CMK (cell line): ENCODE results near the gene FKRP.
A peak's percentile ranks its signal among the peaks of the same experiment; 100 is the strongest.
"Not testable (repeated sequence)": the region's sequence is repeated elsewhere in the genome, so short reads cannot be mapped to it uniquely, and the experiment has no call there.

Source experiments
- DNase-seq: peaks from one replicate; pipeline ENCODE4 v3.0.0-alpha.2; 2010; ENCODE audit warnings: low read depth

Gene FKRP

GRCh38 chr19:46759817-46760333 is 14.0 kb downstream of the FKRP start:
- DNase-seq: no peak

- DNase-seq: no peak
These were observed 14.5 kb downstream of the FKRP start for GRCh38 chr19:46760363-46760762.

- DNase-seq: not testable (repeated sequence)
These were observed 15.0 kb downstream of the FKRP start for GRCh38 chr19:46760897-46761296.

- DNase-seq: no peak
These were observed 15.6 kb downstream of the FKRP start for GRCh38 chr19:46761418-46761831.

- DNase-seq: no peak
These were observed 16.5 kb downstream of the FKRP start for GRCh38 chr19:46762245-46762890.

- no peak for DNase-seq
These were observed 19.0 kb downstream of the FKRP start for GRCh38 chr19:46764817-46765291.

- no peak for DNase-seq
These were observed 20.9 kb downstream of the FKRP start for GRCh38 chr19:46766569-46767317.

- not testable (repeated sequence) for DNase-seq
These were observed 22.9 kb downstream of the FKRP start for GRCh38 chr19:46768746-46769145.

- DNase-seq: no peak
These were observed 26.5 kb downstream of the FKRP start for GRCh38 chr19:46772170-46773017.

- no peak for DNase-seq
These were observed 27.2 kb downstream of the FKRP start for GRCh38 chr19:46773018-46773399.

GRCh38 chr19:46775642-46776258 is 29.9 kb downstream of the FKRP start:
- no peak for DNase-seq

- no peak for DNase-seq
These were observed 31.4 kb downstream of the FKRP start for GRCh38 chr19:46776927-46777911.

GRCh38 chr19:46777956-46778645 is 32.2 kb downstream of the FKRP start:
- not testable (repeated sequence) for DNase-seq

GRCh38 chr19:46782355-46783019 is 36.6 kb downstream of the FKRP start:
- DNase-seq: no peak

- DNase-seq: no peak
These were observed 37.8 kb downstream of the FKRP start for GRCh38 chr19:46783670-46784069.

GRCh38 chr19:46784262-46785053 is 38.6 kb downstream of the FKRP start:
- DNase-seq: peak; percentile 92

- no peak for DNase-seq
These were observed 39.5 kb downstream of the FKRP start for GRCh38 chr19:46785054-46785979.

GRCh38 chr19:46785980-46786235 is 40.1 kb downstream of the FKRP start:
- DNase-seq: no peak
